NCI-H2171 treated with DMSO at 0.1 percent for 48 hours (cell line): ENCODE measurements around the gene INSRR.

Experiments used
- DNase-seq: peaks from one replicate; lab custom pipeline; 2025; lab: John Stamatoyannopoulos, UW

Gene INSRR

DNA sequence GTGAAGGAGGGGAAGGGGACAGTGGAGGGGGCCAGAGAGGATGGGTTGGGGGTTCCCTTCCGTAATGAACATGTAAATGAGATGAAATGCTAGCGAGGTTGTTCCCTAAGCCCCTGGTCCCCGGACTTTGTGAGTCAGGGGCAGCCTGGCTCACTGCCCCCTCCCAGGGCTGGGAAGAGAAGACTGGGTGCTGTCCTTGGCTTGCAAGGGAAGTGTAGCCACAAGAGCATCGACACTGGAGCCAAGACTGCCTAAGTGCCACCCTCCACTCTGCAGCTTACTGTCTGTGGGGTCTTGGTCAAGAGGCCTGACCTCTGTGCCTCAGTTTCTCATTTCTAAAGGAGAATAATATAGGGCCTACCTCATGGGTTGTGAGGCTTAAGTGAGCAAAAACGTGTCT is 35.1 kb upstream of the INSRR start:
- no peak for DNase-seq

DNA sequence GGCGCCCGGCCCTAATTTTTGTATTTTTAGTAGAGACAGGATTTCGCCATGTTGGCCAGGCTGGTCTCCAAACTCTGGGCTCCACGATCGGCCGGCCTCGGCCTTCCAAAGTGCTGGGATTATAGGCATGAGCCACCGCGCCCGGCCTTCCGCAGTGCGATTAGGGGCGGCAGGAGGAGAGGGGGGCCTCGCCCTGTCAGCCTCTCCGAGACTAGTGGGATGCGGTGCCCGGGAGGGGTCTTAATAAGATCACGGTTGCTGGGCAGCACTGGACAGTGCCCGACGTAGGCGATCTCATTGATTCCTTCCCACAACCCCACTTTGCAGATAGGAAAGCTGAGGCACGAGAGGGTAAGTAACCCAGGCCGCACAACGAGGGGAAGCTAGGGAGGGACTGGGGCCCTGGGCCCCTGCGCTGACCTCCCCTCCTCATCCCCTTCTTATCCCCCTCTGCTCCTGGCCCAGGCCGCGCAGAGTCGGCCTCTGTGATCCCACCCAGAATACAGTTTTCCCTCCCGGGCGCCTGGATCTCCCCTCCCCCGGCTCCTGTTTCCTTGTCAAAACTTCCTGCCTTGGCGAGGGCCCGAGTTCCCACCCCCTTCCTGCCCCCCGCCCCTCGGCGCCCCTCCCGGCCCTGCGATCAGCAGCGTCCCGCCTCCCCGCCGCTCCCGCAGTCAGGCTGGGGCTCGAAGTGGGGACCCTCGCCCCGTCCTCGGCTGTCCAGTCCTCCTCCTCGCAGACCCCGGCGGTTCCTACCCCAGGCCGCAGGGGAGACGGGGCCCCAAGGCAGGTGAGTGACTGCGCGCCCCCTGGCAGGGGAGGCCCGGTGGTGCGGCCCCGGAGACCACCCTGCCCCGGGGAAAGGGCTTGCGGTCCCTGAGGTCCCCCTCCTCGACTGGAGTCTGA is 34.4 kb upstream of the INSRR start, which contains the start of gene PEAR1:
PEAR1 (plus strand) TSS at position 671 of the 906 bp plus-strand sequence. CDS start 10,209 bp downstream, outside the sequence.
- no peak for DNase-seq

DNA sequence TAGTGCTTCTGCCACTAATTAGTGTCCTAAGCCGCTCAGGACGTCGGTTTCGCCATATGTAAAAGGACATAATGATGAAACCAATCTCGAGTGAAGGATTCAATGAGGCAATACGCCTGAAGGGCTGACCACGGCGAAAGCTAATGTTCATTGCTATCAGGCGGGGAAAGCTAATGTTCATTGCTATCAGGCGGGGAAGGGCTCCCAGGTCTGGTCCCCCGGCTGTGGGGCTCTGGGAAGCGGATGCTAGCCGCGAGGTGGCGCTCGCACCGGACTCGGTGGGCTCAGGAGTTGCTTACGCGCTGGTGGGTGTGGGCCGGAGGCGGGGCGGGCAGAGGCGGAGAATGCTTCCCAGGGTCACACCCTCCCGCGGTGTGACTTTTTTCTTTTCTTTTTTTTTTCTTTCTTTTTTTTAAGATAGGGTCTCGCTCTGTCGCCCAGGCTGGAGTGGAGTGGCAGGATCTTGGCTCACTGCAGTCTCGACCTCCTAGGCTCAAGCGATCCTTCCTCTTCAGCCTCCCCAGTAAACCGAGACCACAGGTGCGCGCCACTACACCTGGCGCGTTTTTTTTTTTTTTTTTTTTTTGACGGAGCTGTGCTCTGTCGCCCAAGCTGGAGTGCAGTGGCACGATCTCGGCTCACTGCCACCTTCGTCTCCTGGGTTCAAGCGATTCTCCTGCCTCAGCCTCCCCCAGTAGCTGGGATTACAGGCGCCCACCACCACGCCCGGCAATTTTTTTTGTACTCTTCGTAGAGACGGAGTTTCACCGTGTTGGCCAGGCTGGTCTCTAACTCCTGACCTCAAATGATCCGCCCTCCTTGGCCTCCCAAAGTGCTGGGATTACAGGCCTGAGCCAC is 33.5 kb upstream of the INSRR start:
- peak; percentile 76 for DNase-seq

DNA sequence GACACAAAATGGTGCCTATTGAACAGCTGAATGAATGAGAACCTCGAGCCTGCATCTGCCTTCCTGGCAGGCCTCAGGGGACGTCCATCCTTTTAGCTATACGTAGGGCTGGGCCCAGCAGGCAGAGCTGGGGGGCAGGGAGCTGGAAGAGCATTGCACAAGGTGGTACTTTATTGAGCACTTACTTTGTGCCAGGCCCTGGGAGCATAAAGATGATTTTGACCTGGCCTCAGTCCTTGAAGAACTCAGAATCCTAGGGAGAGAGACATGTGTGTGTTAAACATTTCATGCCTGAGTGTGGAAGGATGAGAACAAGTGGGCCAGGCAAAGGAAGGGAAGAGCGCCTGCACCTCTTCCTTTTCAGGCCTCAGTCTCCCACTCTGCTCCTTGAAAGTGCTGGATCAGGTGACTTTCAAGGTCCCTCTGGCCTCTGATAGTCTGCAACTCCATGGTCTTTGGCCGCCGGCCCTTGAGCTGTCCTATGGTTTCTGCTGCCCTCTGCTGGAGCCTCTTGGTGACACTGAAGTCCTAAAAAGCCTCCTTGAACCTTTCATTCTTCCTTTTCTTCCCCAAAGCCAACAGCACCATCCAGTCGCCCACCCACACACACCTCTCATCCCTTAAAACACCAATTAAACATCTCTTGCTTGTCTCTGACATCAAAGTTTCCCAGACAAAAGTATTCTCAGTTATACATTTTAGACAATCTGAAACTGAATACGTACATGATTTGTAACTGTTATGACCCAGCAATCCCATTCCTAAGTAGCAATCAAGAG is 31.1 kb upstream of the INSRR start:
- DNase-seq, result peak; percentile 75

DNA sequence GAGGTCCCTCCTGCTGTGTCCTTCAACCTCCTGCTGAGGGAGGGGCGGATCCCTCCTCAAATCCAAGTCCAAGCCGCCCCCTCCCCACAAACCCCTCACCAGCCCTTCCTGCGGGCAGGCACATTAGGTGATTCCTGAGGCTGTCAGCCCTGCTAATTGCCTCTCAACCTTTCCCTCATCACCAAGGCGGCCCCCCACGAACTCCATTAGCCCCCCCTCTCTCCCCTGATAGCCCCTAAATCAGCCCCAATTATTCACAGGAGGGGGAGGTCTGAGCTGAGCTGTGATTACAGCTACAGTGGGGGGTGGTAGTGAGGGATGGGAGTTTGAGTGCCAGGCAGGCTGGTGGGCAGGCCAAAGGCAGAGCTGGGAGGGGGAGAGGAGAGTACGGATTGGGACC is 28.8 kb upstream of the INSRR start:
- DNase-seq, result no peak

DNA sequence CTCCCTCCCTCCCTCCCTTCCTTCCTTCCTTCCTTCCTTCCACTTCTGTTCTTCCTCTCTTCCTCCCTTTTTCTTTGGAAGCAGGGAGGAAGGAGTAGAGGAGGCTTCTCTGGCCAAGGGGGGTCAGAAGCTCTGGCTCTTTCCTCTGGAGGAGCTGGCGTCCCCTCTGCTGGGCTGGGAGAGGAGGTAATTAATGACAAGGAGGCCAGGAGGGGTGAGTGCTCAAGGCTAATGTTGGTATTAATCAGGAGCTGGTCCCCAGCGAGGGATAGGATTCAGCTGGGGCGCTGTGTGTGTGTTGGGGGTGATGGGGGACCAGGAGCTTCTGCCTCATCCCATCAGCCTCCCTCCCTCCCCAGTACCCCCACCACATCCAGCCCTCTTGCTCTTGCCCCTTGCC is 28.4 kb upstream of the INSRR start:
- no peak for DNase-seq

DNA sequence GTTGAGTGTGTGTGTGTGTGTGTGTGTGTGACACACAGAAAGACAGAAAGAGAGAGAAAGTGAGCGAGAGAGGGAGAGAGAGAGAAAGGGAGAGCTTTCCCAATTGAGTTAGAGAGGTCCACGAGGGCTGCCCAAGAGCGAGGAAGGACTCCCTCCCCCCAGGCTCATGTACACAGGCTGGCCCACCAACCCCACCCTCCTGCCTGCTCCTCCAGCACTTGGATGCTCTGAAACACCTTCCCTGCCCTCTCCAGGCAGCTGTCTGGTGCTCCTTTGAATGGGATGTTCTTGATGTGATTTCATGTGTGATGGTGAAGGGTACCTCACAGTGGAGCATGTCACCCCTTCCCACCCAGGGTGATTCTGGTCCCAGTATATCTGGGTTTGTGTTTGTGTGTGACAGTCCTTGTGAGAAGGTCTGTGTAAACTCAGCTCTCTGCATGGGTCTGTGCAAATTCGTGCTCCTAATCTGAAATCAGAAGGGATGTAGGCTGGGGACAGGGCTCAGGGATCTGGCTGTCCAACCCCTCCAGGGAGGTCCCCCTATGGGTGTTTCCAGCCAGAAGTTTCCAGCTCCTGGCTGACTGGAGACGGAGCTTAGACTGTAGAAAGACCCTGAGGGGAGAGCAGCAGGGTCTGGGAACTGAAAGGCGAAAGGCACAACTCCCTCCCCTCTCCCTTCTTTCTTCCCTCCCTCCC is 27.8 kb upstream of the INSRR start:
- DNase-seq, result no peak

DNA sequence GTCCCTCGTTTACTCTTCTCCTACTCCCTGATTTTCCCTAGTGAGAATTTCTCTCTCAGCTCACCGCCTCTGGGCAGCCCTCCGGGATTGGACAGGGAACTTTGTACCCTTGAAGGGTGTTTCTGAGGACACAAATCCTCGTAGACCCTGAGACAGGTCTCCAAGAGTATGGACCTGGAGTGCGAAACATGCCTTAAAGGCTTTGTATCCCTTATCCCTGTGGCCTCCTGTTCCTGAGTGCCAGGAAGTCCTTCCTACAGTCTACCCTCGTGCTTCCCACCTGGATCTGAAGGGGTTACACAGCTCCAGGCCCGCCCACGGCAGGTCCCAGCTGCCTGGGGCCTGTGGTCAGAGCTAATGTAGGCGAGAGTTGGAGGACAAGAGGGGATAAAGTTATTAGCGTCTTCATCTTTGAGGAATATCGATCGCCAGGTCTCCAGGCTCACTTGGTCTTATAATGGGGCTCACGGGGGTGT is 27.0 kb upstream of the INSRR start:
- DNase-seq, result no peak

DNA sequence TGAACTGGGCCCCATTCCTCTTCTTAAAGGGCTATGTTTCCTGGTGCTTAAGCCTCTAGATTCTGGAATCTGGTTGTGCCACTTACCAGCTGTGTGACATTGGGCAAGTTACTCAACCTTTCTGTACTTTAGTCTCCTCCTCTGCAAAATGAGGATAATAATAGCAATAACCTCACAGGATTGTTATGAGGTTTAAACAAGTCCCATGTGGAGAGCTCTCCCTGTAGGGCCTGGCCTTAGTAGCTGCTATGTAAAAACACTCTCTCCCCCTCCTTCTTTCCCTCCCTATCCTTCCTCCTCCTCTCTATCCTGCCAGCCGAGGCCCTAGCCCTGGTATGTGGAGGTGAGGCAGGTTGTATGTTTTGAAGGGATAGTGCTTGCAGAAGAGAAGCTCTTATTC is 26.4 kb upstream of the INSRR start:
- no peak for DNase-seq

DNA sequence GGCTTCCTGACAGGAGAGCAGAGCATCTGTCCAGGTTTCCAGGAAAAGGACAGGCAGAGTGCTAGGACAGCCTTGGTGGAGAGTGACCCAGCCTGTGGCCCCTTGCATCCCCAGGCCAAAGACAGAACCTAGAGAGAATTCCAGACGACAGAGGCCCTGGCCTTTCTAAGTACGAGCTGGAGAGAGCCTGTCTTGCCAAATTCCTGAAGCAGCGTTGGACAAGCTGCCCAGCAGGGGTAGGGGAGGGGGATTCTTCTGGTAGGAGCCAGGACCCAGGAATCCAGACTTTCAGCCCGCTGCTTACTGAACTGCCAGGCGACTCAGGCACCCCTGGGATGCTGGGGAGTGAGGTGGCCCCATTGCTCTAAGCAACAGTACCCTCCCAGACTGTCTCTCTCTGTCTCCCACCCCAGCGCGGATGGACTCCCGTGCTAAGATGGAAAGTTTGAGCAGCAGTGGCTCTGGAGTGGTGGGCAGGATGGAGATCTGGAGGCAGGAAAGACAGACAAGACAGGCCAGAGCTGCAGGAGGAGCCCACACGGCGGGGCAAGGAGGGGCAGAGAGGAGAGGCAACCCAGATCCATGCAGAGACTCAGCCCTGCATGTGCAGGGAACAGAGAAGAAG is 25.8 kb upstream of the INSRR start:
- no peak for DNase-seq

DNA sequence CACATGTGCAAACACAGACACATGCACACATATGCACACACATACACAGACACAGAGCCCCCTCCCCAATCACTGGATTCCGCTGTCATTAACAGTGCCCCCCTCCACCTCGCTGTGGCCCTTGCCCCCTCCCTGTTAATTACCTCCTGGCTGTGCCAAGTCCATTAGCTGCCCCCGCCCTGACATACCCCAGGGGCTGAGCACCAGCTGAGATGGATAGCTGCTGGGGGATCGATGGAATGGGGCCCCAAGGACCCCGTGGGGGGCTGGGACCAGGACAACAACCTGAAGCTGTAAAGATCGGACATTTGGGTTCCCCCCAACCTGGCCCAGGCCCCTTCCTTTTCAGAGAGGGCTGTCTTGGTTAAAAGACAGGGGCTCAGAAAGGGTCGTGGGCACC is 25.0 kb upstream of the INSRR start:
- DNase-seq, result no peak

DNA sequence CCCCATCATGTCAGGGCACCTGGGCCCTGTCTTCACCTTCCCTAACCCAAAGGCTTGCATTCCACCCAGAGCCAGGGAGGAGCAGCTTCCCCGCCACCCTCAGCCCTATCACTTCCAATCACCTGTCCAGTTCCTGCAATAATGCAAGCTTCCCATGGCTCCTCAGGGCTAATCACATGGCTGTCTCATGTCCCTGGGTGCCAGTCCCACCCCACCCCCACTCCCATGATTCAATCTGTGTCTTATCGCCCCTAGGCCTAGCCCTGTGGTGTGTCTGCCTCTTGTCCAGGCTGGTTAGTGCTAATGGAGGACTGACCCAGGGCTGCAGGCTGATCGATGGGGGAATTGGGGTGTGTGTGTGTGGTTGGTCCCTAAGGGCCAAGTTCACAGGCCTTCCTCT is 23.6 kb upstream of the INSRR start:
- DNase-seq, result no peak

DNA sequence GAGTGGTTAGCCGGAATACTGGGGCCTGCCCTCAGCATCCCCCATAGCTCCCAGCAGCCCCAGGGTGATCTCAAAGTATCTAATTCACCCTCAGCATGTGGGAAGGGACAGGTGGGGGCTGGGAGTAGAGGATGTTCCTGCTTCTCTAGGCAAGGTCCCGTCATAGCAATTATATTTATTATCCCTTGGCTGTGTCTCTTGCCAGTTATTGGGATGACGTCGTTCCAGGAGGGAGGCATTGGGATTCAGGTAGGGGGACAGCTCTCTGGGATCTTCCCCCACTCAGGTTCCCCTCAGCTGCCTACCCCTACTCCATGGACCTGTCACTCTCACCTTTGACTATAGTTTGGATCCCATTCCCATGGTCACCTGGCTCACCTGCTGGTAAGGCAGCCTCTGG is 22.7 kb upstream of the INSRR start:
- no peak for DNase-seq

DNA sequence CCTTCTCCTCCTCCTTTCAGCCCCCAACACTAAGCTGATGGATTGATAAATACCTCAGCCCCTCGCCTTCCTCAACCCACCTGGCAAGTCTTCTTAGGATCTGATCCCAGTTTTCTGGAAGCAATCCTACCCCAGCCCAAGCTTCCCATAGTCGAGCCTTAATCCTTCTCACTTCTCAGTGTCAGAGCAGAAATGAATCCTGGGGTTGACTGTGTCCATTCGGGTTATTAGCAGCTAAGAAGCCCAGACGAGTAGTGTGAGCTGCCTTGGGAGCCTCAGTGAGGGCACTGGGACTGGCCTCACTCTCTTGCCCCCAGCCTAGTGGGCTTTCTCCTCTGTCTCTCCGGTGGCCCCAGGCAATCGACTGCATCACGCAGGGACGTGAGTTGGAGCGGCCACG is 22.2 kb upstream of the INSRR start:
- no peak for DNase-seq

DNA sequence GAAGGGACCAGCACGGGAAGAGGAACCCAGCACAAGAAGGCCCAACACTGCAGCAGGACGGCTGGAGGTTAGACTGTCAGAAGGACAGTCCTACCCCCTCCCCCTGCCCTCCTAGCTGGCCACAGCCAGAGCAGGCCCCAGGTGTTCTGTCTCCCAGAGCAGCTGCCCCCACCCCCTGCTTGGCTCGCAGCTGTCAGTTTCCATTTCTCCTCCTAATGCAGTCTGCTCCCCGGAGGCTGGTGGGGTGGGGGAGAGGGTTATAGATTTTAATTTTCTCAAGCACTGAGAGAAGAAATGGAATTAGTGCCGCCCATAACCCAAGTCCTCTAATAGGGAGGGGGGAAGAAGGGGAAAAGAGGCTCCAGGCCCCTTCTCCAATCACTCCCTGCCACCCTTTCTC is 21.6 kb upstream of the INSRR start:
- peak; percentile 37 for DNase-seq

DNA sequence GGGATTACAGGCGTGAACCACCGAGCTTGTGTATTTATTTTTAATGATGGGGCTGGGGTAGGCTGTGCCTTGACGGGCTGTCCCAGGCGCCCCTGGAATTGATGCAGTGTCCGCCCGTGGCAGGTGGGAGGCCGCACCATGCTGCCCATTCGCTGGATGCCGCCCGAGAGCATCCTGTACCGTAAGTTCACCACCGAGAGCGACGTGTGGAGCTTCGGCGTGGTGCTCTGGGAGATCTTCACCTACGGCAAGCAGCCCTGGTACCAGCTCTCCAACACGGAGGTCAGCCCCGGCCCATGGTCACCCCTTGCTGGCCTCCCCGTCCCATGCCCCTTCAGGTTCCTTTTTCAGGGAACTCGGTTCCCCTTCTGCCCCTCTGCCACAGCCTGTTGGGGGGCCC is 21.0 kb upstream of the INSRR start:
- DNase-seq, result no peak

DNA sequence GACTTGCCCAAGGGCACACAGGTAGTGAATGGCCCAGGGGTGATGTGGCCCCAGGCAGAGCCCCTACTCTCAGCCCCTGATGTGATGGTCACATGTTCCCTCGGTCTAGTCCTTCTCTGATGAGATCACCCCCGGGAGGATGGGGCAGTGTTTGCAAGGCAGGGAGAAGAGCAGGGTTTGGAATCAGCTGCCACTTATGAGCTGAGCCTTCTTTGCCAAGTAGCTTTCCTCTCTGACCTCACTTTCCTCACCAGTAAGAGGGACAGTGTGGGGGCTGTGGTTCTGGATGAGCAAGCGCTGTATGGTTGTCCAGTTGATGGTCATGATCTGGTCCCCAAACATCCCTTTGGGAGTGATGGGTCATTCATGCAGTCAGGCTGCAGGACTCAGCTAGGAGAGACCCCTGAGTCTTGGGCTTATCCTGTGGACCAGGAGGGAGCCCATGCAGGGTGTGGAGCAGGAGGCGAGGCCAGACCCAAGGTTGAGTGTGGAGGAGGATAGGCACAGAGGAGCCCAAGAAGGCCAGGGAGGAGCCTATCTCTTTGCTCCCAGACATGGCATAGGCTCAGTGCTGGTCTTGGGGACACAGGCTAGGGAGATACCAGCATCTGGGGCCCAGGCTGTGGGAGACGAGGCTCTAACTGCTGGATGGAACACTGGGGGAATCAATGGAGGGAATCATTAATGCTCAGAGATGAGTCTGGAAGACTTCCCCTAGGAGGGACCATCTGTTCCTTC is 18.7 kb upstream of the INSRR start:
- DNase-seq, result peak; percentile 28

DNA sequence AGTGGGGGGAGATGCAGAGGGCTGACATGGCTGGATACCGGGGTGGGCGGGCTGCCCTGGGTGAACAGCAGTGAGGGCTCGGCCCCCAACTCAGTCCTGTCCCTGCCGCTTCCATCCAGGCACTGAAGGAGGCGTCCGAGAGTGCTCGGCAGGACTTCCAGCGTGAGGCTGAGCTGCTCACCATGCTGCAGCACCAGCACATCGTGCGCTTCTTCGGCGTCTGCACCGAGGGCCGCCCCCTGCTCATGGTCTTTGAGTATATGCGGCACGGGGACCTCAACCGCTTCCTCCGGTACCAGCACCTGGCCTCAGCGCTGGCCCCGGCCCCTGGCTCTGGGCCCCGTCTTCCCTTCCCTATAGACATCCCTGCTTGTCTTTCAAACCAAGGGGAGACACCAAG is 17.4 kb upstream of the INSRR start:
- no peak for DNase-seq

DNA sequence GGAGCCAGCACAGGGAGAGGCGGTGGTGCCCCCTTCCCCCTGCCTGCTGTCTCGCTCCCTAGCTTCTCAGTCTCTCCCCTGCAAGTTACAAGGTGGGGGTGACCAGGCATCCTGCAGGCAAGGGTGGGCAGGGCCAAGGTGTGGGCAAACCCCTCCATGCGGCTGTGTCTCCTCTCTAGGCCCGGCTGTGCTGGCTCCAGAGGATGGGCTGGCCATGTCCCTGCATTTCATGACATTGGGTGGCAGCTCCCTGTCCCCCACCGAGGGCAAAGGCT is 16.4 kb upstream of the INSRR start:
- DNase-seq, result no peak

DNA sequence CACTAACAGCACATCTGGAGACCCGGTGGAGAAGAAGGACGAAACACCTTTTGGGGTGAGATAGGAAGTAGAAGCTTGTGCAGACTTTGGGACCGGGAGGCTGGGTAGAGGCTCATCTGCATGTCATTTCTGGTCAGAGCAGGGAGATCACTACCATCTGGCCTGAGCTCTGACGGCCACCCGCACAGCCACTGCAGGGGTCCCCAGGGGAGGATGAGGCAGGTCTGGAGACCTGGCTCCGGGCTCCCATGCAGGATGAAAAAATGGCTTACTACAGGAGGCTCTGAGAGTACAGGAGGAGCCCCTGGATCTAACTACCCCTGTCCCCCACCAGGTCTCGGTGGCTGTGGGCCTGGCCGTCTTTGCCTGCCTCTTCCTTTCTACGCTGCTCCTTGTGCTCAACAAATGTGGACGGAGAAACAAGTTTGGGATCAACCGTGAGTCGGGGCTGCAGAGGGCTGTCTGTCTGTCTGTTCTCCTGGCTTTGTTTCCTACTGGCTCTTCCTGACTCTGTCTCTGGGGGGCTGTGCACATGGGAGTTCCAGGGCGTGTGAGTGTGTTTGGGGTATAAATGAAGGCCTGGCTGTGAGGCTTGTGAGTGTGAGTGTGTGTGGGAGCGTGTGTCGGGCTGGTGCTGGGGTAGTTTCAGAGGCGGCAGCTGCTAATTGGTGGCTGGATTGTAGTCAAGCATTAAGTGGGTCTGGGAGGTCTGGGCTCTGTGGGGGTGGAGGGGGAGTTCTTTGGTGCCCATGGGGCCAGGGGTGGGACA is 15.8 kb upstream of the INSRR start:
- DNase-seq, result no peak
